HepG2 (cell line): ENCODE measurements around the gene CHST13.

Source experiments
- CBX5 ChIP-seq: sonication (generic); formaldehyde crosslinking; IDR thresholded peaks from 2 replicates; pipeline ENCODE4 v1.4.0; 2020; ENCODE audit warnings: missing genetic modification reagents, borderline replicate concordance
- CTCF ChIP-seq: sonication (generic); formaldehyde crosslinking; IDR thresholded peaks from 2 replicates; pipeline ENCODE4 v1.5.0; 2020; ENCODE audit warnings: mild to moderate bottlenecking, missing genetic modification reagents, moderate library complexity
- MAFF ChIP-seq: IDR thresholded peaks from 2 replicates; pipeline ENCODE4 v1.6.1; 2011; ENCODE audit warnings: low read depth, low read length, improper control_type of control experiment
- MLX ChIP-seq: IDR thresholded peaks from 2 replicates; pipeline ENCODE4 v1.6.1; 2016
- MYPOP ChIP-seq: sonication (generic); formaldehyde crosslinking; IDR thresholded peaks from 2 replicates; pipeline ENCODE4 v1.8.1; 2023; ENCODE audit warnings: mild to moderate bottlenecking, moderate library complexity, missing genetic modification reagents
- POLR2AphosphoS2 ChIP-seq: IDR thresholded peaks from 2 replicates; pipeline ENCODE4 v1.6.1; 2011; ENCODE audit warnings: low read depth, low read length, improper control_type of control experiment
- RAD21 ChIP-seq: fragments of 450-650 bp; formaldehyde crosslinking; IDR thresholded peaks from 2 replicates; pipeline ENCODE4 v1.5.0; 2020; ENCODE audit warnings: mild to moderate bottlenecking
- REST ChIP-seq, 2 experiments: IDR thresholded peaks; 2 replicates each; pipeline ENCODE4 v1.6.1; 2011 to 2012; ENCODE audit warnings: low read length in 2 of 2, borderline replicate concordance in 1 of 2, low read depth in 1 of 2, mild to moderate bottlenecking in 1 of 2, moderate library complexity in 1 of 2
- SIX4 ChIP-seq: sonication (generic); formaldehyde crosslinking; IDR thresholded peaks from 2 replicates; pipeline ENCODE4 v1.4.0; 2020; ENCODE audit warnings: missing genetic modification reagents
- TCF7L2 ChIP-seq: IDR thresholded peaks from 2 replicates; pipeline ENCODE4 v1.6.1; 2011; ENCODE audit warnings: mild to moderate bottlenecking, low read depth, low read length, moderate library complexity
- ZNF274 ChIP-seq: sonication (generic); formaldehyde crosslinking; IDR thresholded peaks from 2 replicates; pipeline ENCODE4 v1.5.1; 2020; ENCODE audit warnings: mild to moderate bottlenecking, missing genetic modification reagents
- ZNF709 ChIP-seq: sonication (generic); formaldehyde crosslinking; IDR thresholded peaks from 2 replicates; pipeline ENCODE4 v1.5.0; 2020; ENCODE audit warnings: mild to moderate bottlenecking, missing genetic modification reagents

GRCh38 chr3:126555795-126556636, 32.1 kb downstream of the CHST13 start:
- TF ChIP-seq CBX5 (CRISPR knock-in tag) = no peak
- TF ChIP-seq MAFF = no peak
- no peak for TF ChIP-seq TCF7L2
- TF ChIP-seq REST (IDR thresholded peaks at IDR 0.05; ENCODE audit: borderline replicate concordance in 1 of 2, low read depth in 1 of 2, low read length in 2 of 2) = no peak
- no peak for TF ChIP-seq ZNF274 (CRISPR knock-in tag)
- no peak for TF ChIP-seq MYPOP (CRISPR knock-in tag)
- no peak for TF ChIP-seq SIX4 (CRISPR knock-in tag)
- TF ChIP-seq CTCF (CRISPR knock-in tag) = no peak
- TF ChIP-seq RAD21 (CRISPR knock-in tag) = no peak
- no peak for TF ChIP-seq MLX (CRISPR knock-in tag)
- TF ChIP-seq ZNF709 (CRISPR knock-in tag) = no peak
- TF ChIP-seq POLR2AphosphoS2 = no peak
